Measurements from ENCODE around the gene CDC40.

GRCh38 chr6:110173506-110174132 lies 6.6 kb upstream of the CDC40 start:
- TF ChIP-seq, protein P1, sequence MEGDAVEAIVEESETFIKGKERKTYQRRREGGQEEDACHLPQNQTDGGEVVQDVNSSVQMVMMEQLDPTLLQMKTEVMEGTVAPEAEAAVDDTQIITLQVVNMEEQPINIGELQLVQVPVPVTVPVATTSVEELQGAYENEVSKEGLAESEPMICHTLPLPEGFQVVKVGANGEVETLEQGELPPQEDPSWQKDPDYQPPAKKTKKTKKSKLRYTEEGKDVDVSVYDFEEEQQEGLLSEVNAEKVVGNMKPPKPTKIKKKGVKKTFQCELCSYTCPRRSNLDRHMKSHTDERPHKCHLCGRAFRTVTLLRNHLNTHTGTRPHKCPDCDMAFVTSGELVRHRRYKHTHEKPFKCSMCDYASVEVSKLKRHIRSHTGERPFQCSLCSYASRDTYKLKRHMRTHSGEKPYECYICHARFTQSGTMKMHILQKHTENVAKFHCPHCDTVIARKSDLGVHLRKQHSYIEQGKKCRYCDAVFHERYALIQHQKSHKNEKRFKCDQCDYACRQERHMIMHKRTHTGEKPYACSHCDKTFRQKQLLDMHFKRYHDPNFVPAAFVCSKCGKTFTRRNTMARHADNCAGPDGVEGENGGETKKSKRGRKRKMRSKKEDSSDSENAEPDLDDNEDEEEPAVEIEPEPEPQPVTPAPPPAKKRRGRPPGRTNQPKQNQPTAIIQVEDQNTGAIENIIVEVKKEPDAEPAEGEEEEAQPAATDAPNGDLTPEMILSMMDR (IDR thresholded peaks at IDR 0.05) = no peak
- TF ChIP-seq POLR2A (IDR thresholded peaks at IDR 0.05) = no peak
